Psoas muscle (tissue), 8 donors: Measurements from ENCODE around the gene TBC1D22A. TPM values are rescaled to one million over a fixed set of nuclear protein-coding genes. Genes with fewer than 3 reads are reported as not detected.

Source experiments
- ATAC-seq, 4 donors: fragments of 200-7000 bp; cut with Tn5 transposase; one replicate each; pipeline ENCODE4 v1.9.1; 2020; ENCODE audit warnings: moderate library complexity in 3 of 4, mild to moderate bottlenecking in 2 of 4
- DNase-seq, 2 donors: peaks; one replicate each; pipeline ENCODE4 v3.0.0-alpha.2; 2020
- H3K27ac ChIP-seq: fragments of 200-600 bp; one replicate; pipeline ENCODE4 v1.8.0; 2022
- H3K27me3 ChIP-seq, 3 donors: fragments of 200-600 bp in 1 of 3; one replicate each; pipeline versions ENCODE4 v1.6.1 to v1.8.0; 2013 to 2022; ENCODE audit warnings: low read length in 2 of 3, mild to moderate bottlenecking in 2 of 3, moderate library complexity in 1 of 3; ENCODE audit not compliant: insufficient read depth in 3 of 3
- H3K36me3 ChIP-seq, 2 donors: fragments of 200-600 bp in 1 of 2; one replicate each; pipeline versions ENCODE4 v1.6.1 to v1.8.0; 2013 to 2022; ENCODE audit warnings: low read depth in 1 of 2, mild to moderate bottlenecking in 1 of 2, moderate library complexity in 1 of 2; ENCODE audit not compliant: insufficient read depth in 1 of 2
- H3K4me1 ChIP-seq: fragments of 200-600 bp; one replicate; pipeline ENCODE4 v1.8.0; 2022
- H3K4me3 ChIP-seq: fragments of 200-600 bp; one replicate; pipeline ENCODE4 v1.8.0; 2022; ENCODE audit warnings: mild to moderate bottlenecking
- H3K9me3 ChIP-seq: fragments of 200-600 bp; one replicate; pipeline ENCODE4 v1.8.0; 2022
- CTCF ChIP-seq: fragments of 200-600 bp; IDR thresholded peaks from one replicate; pipeline ENCODE4 v1.8.0; 2022; ENCODE audit warnings: antibody characterized with exemption
- WGBS, 3 donors: extraction: QIAGEN DNeasy Blood & Tissue Kit; methylation state at CpG; one replicate each; pipeline versions ENCODE4 v1.1.6 to v1.1.7; 2013; 5-methylcytosine and 5-hydroxymethylcytosine counted together
- intact Hi-C, 2 donors: fragments of 100-400 bp; cut with DNase I; formaldehyde crosslinking; loops; one replicate each; pipeline versions ENCODE4 v1.11.0 to v1.14.2; 2022
- polyA plus RNA-seq, 3 donors: library from polyadenylated mRNA; stranded (reverse); fragments of 200-250 nt; gene quantifications; one replicate each; pipeline ENCODE4 v1.2.3, GENCODE V29; 2013
- total RNA-seq, 4 donors: library from RNA; stranded (reverse); fragmentation: NEBNext Ultra II Directional in 2 of 4; extraction: Animal tissue kit (Norgen Biotek cat#: 25700) in 2 of 4; gene quantifications; one replicate each; pipeline versions ENCODE4 v1.2.1 to v1.2.4, GENCODE V29; 2021 to 2023
- donor health status: healthy with polysubstance abuse.
- donor health status: DM: no; HTN: no; CAD: no; lungs with moderate emphysema.
- donor health status: Bipolar disorder and iron deficiency.
- donor health status: healthy.
- donor health status: DM: yes; HTN: yes; CAD: no.
- donor health status: DM: no; HTN: no; CAD: no.
- donor health status: DM: no; HTN: no; CAD: no.
- donor health status: DM: yes; HTN: yes; CAD: no.

TBC1D22A gene
- total and polyA plus RNA-seq, 7 donors = 11.7 to 25.0 (median 18.9) TPM

- Histone ChIP-seq H3K9me3 (no peaks in the 10 kb centered on the region), H3K27me3 (no peaks in the 10 kb centered on the region), H3K4me1 (no peaks in the 10 kb centered on the region), H3K36me3 (no peaks in the 10 kb centered on the region), H3K27ac (no peak overlapping the region), H3K4me3 (no peak overlapping the region)
- no peak for DNase-seq
- no peak for ATAC-seq
- TF ChIP-seq CTCF = no peak
- WGBS, 3 donors = 92 to 95% (median 92%) methylated on average over 9 of the region's 9 CpGs
- intact Hi-C loops = no loop called here
These were observed 94.9 kb downstream of the TBC1D22A start for GRCh38 chr22:46857142-46857884.

GRCh38 chr22:46857885-46858143, 95.4 kb downstream of the TBC1D22A start:
- 79 to 87% (median 83%) methylated on average over 6 of the region's 6 CpGs for whole genome bisulfite sequencing, 3 donors
- DNase-seq = no peak
- Histone ChIP-seq H3K27me3 (no peaks in the 10 kb centered on the region), H3K27ac (no peak overlapping the region), H3K9me3 (no peaks in the 10 kb centered on the region), H3K4me1 (no peaks in the 10 kb centered on the region), H3K36me3 (no peaks in the 10 kb centered on the region), H3K4me3 (no peak overlapping the region)
- intact Hi-C loops = no loop called here
- peak in 3 of 4 donors; percentile 12 to 38 (median 33) for ATAC-seq
- TF ChIP-seq CTCF = no peak

- H3K4me3 ChIP-seq = no peak overlapping the region
- DNase-seq (no peak), ATAC-seq (peak; percentile 37 to 72 (median 64))
- H3K4me1 ChIP-seq = no peaks in the 10 kb centered on the region
- no peaks in the 10 kb centered on the region for H3K27me3 ChIP-seq
- no peak overlapping the region for H3K27ac ChIP-seq
- WGBS, 3 donors = 84 to 89% (median 89%) methylated on average over 23 of the region's 23 CpGs
- H3K9me3 ChIP-seq = no peaks in the 10 kb centered on the region
- H3K36me3 ChIP-seq = no peaks in the 10 kb centered on the region
- intact Hi-C loops = no loop called here
- no peak for TF ChIP-seq CTCF
These were observed 95.8 kb downstream of the TBC1D22A start for GRCh38 chr22:46858181-46858771.

- Histone ChIP-seq H3K27me3 (no peaks in the 10 kb centered on the region), H3K4me3 (no peak overlapping the region), H3K4me1 (no peaks in the 10 kb centered on the region), H3K36me3 (no peaks in the 10 kb centered on the region), H3K9me3 (no peaks in the 10 kb centered on the region), H3K27ac (no peak overlapping the region)
- ATAC-seq (no peak), DNase-seq (no peak)
- WGBS, 3 donors = 96 to 99% (median 97%) methylated on average over 16 of the region's 16 CpGs
- TF ChIP-seq CTCF = no peak
- intact Hi-C loops = no loop called here
These were observed 98.1 kb downstream of the TBC1D22A start for GRCh38 chr22:46860562-46860961.
